ENCODE measurements around the gene CNTNAP2. TPM values are rescaled to one million over a fixed set of nuclear protein-coding genes. Genes with fewer than 3 reads are reported as not detected.

The CNTNAP2 gene
- total RNA-seq, 1 donor from 2014 or later = 2.0 TPM

- no peak for ATAC-seq
These were observed 1741.8 kb downstream of the CNTNAP2 start for GRCh38 chr7:147858421-147858820.

DNA sequence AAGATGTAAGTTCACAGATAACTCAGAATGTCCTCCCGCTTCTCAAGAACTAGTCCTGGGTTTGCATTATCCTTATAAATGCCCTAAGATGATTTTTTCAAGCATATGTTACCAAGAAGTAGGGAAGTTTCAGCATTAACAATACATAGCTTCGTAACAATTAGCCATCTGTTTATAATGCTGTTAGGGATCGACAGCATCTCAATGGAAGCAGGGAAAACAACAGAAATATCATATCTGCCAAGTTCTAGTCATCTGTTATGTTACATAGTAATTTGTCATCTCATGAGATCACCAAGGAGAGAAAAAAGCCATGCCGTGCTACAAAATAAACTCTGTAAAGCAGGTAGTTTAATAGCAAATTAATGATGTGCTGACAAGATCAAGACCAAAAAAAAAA is 1742.4 kb downstream of the CNTNAP2 start:
- no peak for DNase-seq (ENCODE audit: low spot score)
- no peak for ATAC-seq

More at GRCh38 chr7:147858421-147858820, 1741.8 kb downstream of the CNTNAP2 start:
- DNase-seq (ENCODE audit: low spot score) = no peak

DNA sequence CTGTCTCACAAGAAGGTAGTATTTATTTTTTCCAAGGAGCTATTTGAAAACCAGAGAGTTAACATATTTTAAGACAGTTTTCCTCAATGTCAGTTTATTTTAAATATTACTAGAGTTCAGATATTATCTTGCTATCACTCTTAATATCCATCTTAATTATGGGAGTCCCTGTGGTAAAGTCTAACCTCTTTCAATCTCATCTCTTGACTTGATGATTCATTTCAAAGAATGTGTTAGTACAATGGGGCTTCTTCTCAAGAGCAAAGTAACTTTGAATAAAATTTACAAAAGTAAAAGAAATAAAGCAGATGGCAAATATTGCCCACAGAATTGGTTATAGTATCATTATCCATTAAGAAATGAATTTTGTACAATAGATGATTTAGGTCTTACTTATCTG is 1742.9 kb downstream of the CNTNAP2 start:
- DNase-seq (ENCODE audit: low spot score) (no peak), ATAC-seq (no peak)

DNA sequence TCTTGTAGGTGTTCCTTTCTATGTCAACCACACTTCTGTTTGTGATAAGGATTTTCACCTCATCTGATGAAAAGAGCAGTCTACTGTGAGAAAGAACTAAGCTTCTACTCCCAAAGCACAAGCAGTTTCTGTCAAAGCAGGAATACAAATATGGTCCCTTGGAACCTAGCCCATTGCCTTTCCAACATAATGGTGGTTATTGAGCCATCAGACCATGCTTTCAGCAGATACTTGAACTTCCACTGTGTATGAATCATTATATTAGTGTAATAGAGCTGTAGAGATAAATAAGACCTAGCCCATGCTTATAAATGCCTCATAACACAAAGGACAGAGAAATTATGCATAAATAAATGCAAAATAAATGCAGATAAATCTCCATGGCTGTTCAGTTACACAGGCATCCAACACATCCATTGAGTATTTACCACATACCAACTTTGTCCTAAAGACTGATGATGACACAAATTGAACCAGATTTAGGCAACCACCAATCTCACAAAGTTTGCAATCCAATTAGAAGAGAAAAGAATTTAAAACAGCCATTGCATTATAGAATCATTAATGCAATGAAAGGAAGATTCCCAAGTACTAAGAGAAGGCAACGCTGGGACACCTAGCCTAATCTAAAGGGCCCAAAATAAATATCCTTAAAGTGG is 1744.6 kb downstream of the CNTNAP2 start:
- DNase-seq (ENCODE audit: low spot score) (no peak), ATAC-seq (no peak)

DNA sequence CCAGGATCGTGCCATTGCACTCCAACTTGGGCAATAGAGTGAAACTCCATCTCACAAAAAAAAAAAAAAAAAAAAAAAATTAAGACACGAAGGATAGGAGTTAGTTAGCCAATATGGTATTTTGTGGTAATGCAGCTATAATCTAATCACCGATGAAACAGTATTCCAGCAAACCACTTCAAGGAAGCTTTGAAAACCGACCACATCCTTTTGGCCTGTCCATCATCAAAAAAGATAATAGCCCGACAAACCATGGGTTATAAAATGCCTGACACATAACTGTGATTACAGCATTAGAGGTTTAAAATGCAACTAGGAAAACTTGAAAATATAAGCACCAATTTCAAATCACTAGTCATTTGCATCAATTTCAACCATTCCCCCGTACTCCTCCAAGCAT is 1745.3 kb downstream of the CNTNAP2 start:
- ATAC-seq = no peak
- no peak for DNase-seq (ENCODE audit: low spot score)

GRCh38 chr7:147869456-147869855 is 1752.9 kb downstream of the CNTNAP2 start:
- ATAC-seq (no peak), DNase-seq (ENCODE audit: low spot score) (no peak)

GRCh38 chr7:147878912-147879661 is 1762.5 kb downstream of the CNTNAP2 start:
- no peak for ATAC-seq
- DNase-seq (ENCODE audit: low spot score) = no peak

DNA sequence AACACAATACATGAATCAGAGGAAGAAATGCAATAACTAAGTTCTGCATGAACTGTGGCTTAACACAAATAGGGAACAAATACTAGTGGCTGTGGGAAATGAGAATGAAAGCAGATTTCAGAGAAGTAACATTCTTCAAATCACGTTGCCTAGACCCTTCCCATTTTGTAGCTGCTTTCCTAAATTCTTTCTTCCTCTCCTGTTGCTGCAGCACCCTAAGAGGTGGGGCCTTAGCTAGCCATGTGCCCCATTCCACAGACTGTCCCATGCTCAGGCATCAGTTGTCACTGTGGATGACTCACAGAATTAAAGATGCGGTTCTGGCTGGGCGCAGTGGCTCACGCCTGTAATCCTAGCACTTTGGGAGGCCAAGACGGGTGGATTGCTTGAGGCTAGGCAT is 1769.3 kb downstream of the CNTNAP2 start:
- no peak for DNase-seq (ENCODE audit: low spot score)

GRCh38 chr7:147894271-147894670 is 1777.7 kb downstream of the CNTNAP2 start:
- DNase-seq (ENCODE audit: low spot score) (no peak), ATAC-seq (no peak)

More for the DNA sequence above, 1769.3 kb downstream of the CNTNAP2 start:
- peak; percentile 11 for ATAC-seq

- no peak for ATAC-seq
- DNase-seq (ENCODE audit: low spot score) = no peak
These were observed 1779.5 kb downstream of the CNTNAP2 start for GRCh38 chr7:147896121-147896520.

DNA sequence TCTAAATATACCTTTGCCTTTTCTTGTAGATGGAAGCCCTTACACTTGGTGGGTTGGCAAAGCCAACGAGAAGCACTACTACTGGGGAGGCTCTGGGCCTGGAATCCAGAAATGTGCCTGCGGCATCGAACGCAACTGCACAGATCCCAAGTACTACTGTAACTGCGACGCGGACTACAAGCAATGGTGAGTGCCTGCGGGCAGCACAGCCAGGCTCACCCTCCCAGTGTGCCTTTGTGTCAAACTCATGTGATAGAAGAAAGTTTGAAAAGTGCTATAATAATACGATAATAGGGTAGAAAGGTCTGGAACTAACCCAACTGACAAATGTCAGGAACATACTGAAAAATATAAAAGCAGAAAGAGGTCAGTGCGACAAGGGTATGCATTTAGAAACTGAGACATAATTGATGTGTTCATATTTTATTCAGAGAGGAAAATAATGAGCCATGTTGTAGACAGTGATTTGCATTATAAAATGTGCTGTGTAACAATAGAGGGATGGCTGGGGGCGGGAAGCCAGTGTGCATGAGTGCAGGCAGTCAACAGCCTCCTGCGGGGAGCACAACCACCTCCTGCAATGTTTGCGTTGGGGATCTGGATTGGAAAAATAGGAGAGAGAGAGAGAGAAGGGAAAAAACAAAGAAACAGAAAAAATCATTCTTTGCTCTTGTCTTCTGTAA is 1787.1 kb downstream of the CNTNAP2 start:
- ATAC-seq (no peak), DNase-seq (ENCODE audit: low spot score) (no peak)

DNA sequence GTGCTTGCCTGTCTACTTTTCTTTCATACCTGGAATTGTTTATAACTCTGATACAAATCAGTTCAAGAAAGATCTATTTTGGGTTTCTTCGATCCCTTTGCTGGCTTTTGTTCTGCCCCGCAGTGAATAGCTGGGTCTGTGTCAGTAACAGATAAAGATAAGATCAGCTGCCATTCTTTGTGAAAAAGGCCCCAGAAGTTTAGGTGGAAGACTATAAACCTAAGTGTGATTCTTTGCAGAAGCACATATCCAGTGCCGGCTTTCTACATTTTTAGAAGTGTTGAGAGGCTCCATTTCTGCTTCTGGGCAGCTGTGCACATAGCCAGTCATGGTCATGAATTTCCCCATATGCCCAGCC is 1787.6 kb downstream of the CNTNAP2 start:
- no peak for ATAC-seq
- DNase-seq (ENCODE audit: low spot score) = no peak

DNA sequence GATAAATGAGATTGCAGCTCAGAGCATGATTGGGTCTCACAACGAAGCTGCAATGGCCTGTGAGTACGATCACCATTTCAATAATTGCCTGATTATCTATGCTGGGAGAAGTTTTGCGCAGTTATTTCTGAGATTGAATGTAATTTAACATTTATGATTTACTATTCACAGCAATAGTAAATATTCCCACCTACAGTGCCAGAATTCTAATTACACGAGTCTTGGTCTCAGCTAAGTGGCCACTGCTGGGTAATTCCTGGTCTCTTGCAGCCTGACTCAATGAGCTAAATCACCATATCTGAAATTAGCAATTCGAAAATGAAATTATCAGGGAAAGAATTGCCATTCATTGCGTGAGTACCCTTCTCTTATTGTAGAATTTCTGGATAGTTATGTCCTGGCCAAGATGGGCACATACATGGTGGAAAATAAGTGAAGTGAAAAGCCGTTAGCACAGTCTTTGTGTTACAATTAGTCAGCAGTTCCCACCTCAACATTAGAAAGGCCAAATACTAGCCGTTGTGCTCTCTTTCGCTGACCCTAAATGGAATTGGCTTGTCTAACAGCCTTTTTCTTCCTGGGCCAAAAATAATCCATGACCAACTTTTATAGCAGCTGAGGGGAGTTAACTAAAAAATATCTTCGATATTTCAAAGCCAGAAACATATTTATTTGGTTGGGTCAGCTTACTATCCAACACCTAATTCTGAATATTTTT is 1793.0 kb downstream of the CNTNAP2 start:
- ATAC-seq = no peak
- no peak for DNase-seq (ENCODE audit: low spot score)

DNA sequence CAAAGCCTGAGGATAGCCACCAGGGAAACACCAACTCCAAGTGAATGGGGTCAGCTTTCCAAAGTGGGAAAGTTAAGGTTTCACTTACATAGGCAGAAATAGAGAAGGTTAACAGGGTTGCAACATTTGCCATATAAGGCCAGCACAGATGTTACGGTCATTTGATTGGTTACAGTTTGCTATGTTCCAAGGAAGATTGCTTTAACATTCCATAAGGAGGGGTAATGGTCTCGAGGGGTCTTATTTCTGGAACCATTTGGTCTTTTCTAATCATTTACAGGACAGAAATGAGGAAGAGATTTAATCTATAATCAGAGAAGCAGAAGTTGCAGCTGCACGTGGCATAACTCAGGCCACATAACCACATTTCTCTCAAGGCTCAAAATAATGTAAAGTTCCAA is 1794.6 kb downstream of the CNTNAP2 start:
- DNase-seq (ENCODE audit: low spot score) (no peak), ATAC-seq (no peak)

DNA sequence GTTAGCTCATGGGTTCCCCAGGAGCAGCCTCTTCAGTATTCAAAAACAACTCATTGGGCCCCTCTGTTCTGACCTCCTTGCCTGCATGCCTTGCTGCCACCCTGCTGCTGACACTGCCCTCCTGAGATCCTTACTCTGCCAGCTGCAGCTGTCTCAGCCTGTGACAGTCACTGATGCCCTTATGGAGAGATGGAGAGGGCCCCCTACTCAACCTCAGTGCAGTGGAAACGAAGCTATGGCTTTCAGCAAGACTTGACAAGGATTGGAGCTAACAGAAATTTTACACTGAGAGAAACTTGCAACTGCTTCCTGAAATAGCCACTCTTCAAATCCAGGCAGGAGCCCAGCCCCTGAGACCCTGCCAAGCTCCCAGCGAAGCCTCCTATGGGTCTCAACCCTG is 1795.7 kb downstream of the CNTNAP2 start:
- ATAC-seq (no peak), DNase-seq (ENCODE audit: low spot score) (no peak)

GRCh38 chr7:147912946-147913638 is 1796.5 kb downstream of the CNTNAP2 start:
- no peak for ATAC-seq
- no peak for DNase-seq (ENCODE audit: low spot score)

DNA sequence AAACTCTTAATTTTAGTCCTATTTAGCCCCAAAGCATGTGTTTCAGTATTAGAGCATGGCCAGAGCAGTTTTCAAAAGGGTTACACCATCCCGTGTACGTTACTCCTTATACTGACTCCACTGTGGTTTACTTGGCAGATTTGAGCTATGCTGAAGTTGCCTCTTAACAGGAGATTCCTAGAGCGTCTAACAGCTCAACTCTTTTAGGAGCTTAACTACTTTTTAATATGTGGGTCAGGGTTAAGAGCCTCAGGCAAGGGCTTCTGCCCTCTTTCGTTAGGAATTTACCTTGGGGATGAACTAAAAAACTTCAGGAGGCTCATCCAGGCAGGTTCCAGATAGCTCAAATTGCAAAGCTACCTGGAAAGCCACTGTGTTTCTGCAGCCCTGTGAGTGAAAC is 1799.2 kb downstream of the CNTNAP2 start:
- DNase-seq (ENCODE audit: low spot score) = no peak
- ATAC-seq = no peak

- DNase-seq (ENCODE audit: low spot score) = no peak
- ATAC-seq = no peak
These were observed 1800.0 kb downstream of the CNTNAP2 start for GRCh38 chr7:147916573-147916972.

DNA sequence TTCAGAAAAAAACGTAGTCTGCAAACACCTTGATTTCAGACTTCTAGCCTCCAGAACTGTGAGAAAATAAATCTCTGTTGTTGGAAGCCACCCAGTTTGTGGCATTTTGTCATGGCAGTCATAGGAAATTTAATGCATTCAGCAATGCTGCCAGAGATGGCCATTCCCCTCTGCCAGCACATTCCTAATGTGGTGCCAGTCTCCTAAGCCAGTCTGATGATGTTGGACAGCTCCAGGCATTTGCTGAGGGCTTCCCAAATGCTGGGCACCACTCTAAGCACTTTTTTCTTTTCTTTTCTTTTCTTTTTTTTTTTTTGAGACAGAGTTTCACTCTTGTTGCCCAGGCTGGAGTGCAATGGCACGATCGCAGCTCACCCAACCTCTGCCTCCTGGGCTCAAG is 1807.2 kb downstream of the CNTNAP2 start:
- DNase-seq (ENCODE audit: low spot score) = no peak
- ATAC-seq = no peak

- ATAC-seq = no peak
- no peak for DNase-seq (ENCODE audit: low spot score)
These were observed 1820.8 kb downstream of the CNTNAP2 start for GRCh38 chr7:147937428-147937827.

DNA sequence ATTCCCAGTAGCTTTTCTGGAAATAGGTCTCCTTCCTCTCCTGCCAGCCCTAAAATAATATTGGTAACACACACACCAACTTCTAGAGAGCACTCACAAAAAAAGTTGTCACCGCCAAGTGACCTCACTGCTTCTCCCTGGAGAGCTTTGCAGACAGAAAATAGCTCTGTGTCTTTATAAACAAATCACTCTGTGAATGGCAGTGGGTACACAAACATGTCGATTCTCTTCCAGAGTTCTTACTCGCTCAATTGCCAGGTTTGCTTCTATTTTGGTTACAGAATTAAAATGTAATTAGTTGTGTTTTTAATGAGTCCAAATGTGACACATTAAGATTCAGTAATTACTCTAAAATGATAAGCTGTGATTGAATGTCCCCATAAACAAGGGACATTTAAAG is 1824.8 kb downstream of the CNTNAP2 start:
- ATAC-seq (no peak), DNase-seq (ENCODE audit: low spot score) (no peak)

All from left lobe of liver (tissue), 2 donors.